GM21367 (cell line): ENCODE results near the gene MCM9.

Experiments
- ATAC-seq: cut with Tn5 transposase; IDR thresholded peaks from one replicate; pipeline ENCODE4 v1.9.1; 2021; ENCODE audit not compliant: unreplicated experiment

The MCM9 gene

DNA sequence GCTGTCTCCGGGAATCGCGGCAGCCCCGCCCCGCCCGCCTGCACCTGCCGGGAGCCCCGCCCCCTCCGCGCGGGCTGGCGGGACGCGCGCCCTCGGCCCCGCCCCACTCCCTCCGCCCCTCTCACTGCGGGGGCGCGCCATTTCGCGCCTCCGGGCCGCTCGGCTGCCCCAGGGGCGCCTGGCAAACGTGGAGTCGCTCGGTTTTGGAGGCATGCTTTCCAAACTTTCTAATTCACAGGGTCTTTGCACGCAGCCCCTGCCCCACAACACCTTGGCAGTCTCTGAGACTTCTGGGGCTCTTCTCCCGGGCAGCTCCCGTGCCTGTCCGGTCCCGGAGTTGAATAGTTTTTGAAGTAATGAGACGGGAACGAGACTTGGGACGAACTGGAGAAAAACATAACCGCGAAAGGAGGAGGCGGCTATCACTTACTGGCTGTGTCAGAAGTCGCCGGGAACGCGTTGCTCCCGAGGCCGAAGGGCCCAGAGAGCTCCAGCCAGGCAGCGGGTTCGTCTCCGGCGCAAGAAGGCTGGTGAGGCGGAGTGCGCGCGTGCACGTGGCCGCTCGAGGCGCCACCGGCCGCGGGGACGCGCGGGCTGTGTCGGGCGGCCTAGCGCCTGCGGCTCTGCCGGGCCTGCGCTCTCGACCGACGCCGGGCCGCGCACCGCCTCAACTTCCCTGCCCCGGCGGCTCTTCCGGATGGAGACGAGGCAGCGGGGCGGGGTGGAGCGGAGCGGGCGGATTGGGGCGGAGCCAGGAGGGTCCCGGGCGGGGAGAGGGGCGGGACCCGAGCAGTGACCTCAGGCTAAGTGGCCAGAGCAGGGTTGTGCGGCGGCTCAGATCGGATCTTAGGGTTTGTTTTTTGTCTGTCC is at the start of gene MCM9:
TSS of gene MCM9 (minus strand) at position 699 of the 870 bp plus-strand sequence. CDS start 3,436 bp downstream, outside the sequence.
- ATAC-seq = peak; percentile 95

DNA sequence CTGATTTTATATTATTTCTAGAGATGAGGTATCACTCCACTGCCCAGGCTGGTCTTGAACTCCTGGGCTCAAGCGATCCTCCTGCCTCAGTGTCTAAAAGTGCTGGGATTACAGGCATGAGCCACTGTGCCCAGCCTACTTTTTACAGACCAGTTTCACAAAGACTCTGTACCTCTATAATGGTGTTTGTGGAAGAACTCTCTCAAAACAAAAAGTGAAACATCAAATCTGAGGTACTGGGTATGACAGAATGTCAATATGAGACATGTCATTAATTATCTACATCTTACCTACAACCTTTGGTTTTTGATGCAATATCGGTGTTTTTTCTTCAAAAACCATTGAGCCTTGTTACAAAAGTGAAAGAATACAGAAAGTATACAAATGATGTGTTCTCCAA is 49.4 kb upstream of the MCM9 start:
- ATAC-seq = no peak

DNA sequence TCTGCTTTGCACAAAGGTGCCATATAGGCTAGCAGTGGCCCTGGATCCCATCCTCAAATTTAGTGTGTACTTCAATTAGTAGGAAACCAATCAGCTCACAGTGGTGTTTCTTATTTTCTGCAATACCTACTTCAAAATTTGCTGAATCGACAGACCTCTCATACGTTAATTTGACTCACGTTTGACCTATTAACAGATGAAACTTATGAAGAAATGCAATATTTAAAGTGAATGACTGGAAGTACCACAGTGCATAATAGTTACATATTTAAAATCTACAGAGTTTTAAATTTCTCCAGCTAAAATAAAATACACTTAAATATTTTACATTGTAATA is 47.6 kb upstream of the MCM9 start:
- ATAC-seq = no peak

DNA sequence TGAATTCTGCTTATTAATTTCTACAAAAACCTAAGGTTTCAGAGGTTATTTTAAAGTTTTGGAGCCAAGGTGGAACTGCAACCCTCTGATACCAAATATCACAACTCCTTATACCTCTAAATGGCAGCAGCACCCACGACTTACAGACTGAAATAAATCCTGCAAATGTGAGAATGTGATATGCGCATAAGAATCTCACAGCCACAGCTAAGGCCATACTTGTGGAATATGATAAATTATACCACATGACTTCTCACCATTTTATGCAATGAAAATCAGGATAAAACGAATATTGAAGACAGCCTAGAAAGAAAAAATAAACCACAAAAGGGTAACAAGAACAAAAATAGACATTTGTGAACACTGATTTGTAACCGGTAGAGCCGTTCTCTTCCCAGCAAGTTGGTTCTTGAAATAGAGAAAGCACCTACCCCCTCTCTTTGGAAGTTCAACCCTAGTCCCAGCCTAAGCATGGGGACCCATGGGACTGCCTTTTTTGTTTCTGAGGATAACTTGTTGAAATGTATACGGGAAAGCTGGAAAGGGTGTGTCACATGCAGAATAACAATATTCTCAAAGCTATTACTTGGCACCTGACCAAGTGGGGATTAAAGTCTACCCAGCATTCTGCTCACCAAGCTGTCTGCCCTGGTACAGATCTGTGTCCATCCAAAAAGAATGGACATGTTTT is 47.1 kb upstream of the MCM9 start:
- no peak for ATAC-seq

DNA sequence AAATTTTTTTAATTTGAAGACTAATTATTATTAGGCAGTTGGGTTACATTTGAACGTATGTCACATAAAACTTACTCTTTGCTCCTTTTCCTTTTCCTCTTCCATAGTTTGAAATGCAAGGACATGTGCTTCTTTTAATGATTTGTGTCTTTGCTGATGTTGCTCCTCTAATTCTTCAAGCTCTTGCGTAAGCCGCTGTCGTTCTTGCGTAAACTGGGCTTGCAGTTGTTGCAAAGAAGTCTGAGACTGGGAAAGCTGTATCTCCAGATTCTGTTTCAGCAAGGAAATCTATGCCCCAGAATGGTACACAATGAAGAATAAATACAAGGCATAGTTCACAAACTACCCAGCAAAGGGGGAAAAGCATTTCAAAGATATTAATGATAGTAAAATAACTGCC is 45.1 kb upstream of the MCM9 start:
- no peak for ATAC-seq

DNA sequence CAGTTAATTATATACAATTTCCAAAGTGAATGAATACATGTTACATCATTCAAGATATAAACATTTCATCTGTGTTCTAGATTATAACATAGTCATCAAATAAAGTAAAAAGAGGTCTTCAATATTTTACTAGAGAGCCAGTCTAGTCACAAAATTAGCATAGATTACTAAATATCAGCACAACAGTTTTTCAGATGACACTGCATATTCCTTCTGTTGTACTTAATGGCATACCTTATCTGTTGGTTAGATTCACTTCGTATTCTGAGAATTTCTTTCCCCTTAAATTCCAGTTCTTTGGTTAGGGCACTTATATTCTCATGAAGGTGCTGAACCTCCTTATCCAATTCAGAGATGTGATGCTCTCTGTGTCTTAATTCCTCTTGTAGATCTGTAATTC is 39.8 kb upstream of the MCM9 start:
- no peak for ATAC-seq

DNA sequence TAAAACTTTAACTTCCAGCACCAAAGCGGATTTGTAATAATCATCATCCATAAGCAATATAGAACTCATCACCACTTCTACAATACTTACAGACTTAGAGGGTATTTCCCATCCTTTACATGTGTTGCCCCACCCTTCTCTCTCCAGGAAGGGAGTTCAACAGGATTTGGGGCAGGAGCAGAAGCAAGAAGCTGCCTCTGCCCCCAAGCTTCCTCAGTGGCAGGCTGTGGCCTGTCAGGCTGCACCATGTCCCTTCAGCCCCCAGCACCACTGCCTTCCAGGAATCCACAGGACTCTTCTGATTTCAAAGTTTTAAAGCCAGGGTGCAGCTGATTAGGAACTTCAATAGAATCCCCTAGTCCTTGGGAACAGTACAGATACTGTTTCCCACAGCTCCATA is 36.7 kb upstream of the MCM9 start:
- no peak for ATAC-seq

DNA sequence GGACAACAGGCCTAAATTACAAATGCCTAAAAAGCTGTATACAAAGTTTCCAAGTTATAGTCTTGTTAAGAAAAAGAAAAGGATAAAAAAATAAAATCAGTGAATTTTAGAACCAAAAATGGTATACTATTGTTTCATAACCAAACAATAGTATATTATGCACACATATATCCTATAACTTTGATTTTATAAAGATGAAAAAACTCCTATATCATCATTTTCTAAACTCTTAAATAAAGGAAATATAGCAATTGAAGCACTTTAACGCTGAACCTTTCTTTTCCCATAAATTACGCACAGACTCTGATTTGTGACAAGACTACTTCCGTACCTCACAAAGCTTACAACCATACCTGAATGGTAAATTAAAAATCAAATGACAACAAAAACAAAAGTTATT is 35.9 kb upstream of the MCM9 start:
- ATAC-seq = no peak

DNA sequence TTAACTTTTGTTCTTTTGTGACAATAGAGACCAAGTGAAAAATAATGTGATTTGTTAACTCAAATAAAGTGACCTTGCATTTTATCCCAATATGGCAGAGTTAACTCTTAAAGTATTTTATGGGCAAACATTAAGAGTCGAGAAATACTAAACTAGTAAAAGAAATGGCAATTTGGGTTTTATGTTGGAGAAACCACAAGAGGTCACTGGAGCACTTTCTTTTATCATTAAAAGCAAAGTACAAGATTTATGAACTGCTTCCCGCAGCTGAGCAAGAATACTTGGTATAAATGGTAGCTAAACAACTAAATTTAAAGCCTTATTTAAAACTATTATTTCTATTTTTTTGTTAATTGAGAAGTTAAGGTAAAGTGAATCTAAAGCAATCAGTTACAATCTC is 33.5 kb upstream of the MCM9 start:
- ATAC-seq = no peak

DNA sequence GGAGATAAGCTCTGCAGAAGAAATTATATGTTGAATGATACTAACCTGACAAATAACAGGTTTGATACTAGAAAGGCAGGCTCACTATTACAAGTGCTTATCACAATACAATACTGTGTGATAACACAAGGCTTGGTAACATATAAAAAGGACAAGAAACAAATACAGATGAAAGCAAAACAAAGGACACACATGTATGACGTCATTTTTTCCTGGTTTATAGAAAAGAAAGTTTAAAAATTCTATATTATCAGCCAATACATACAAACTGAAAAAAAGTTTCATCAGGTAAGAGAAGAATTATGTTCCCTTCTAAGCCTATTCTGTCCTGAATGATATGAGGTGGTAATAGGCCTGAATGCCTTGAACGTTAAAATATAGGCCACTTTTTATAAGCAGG is 32.3 kb upstream of the MCM9 start:
- no peak for ATAC-seq

DNA sequence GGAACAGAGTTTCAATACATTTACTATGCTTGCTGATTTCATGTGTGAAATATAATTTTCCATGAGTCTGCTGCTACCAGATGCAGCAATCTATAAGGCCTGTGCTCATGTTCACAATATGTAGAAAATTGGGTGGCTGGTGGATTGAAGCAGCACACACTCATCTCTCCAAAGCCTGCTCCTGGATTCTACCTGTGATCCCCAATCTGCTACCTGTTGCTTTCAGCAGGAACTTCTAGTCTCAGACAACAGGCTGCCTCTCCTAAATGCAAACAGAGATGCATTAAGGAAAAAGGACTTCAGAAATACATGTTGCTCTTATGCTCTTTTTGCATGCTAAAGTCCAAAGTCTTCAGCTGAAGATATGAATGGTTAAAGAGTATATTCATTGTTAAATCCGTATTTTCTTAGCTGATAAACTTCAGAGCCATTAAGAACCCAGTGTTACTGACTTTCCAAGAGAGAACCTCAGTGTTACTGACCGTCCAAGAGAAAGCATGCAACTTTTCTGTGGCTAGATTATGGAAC is 30.9 kb upstream of the MCM9 start:
- ATAC-seq = no peak

DNA sequence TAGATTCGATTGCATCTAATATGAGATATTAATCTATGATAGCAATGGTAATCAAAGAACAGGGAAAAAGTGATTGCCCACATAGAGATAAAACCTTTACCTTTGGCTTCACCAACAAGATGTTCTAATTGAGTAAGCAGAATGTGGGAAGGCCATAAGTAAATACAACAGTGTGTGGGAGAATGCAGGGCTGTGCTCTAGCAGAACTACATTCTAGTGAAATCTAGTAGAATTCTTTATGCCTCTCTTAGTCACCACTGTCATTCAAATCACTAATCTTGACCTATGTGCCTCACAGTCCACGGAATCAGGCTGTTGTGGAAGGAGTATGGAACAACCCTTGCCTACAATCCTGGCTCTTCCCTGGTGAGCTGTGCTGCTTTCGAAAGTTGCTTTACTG is 30.4 kb upstream of the MCM9 start:
- ATAC-seq = no peak

DNA sequence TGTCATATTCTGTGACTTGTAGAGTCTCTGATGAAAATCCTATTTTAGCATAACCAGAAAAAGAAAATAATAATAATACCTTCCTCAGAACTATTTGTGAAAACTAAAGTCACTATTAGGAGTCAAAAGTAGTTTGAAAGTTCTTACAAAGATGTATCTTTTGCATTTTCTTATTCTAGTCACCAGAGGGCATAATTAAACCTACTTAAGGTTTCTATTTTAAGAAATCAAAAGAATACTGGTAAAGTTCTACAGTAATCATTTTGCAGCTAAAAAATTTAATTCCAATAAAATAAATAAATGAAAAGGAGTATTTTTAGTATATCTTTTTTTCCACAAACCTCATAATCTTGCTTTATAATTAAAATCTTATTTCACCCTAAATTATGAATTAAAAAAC is 28.0 kb upstream of the MCM9 start:
- ATAC-seq = no peak

DNA sequence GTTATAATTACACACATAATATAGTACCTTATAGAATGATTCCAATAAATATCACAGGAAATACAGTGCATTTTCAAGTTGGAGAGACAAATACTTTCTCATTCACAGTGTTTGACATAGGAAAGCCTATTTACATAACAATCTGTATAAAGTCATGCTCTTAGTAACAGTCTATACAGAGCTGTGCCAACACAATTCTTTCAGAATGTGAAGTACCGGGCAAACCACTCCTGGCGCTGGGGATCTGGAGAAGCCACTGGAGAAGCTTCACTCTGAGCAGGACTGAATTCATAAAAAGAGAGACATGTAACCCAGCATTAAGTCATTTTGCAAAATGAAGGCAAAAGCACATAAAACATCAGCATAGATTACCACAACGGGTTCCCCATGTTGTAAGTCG is 24.9 kb upstream of the MCM9 start:
- no peak for ATAC-seq

DNA sequence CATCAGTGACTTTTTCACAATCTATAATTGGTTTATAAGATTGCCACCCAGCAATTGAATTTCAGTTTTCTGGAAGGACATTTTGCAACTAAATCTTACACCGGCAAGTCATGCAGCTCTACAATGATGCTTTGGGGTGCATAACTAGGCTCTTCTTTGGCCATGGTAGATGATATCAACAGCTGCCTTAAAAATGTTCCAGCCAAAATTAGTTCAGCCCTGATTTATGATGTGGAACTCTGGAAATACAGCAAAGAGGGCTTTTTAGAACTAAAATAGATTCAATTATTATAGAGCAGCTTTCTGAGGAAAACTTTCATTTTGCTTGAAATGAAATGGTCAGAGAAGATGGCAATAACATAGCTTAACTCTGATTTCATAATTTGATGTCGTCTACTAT is 18.4 kb upstream of the MCM9 start:
- no peak for ATAC-seq

DNA sequence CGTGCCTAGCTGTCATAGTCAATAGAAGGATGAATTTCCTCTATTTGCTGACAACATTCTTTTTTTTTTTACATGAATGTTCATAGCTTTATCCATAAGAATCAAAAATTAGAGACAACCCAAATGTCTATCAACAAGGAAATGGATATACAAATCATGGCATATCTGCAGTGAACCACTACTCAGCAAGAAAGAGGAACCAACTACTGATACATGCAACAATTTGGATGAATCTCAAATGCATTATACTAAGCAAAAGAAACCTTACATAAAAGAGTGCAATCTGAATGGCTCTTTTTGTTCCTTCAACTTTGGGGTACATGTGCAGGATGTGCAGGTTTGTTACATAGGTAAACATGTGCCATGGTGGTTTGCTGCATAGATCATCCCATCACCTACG is 17.7 kb upstream of the MCM9 start:
- no peak for ATAC-seq

DNA sequence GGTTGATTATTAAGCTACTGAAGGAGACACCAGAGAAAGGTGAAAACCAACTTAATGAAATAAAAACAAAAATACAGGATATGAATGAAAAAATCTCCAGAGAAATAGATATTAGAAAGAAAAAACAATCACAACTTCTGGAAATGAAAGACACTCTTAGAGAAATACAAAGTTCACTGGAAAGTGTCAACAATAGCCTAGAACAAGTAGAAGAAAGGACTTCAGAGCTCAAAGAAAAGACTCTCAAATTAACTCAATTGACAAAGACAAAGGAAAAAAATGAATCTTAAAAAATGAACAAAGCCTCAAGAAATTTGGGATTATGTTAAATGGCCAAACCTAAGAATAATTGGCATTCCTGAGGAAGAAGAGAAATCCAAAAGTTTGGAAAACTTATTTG is 10.3 kb upstream of the MCM9 start:
- no peak for ATAC-seq

DNA sequence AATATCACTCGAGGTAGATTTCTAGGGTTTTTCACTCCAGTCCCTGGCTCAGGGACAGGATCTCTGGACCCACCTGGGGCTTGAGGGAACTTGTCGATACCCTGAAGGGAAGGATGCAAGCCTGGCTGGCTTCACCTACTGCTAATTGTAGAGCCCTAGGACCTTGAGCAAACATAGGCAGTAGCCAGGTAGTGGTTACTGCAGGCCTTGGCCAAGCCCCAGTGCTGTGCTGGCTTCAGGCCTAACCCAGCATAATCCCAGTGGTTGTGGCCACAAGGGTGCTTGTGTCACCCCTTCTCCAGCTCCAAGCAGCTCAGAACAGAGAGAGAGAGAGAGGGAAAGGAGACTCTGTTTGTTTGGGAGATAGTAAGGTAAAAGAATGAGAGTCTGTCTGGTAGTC is 5.8 kb upstream of the MCM9 start:
- ATAC-seq = no peak

DNA sequence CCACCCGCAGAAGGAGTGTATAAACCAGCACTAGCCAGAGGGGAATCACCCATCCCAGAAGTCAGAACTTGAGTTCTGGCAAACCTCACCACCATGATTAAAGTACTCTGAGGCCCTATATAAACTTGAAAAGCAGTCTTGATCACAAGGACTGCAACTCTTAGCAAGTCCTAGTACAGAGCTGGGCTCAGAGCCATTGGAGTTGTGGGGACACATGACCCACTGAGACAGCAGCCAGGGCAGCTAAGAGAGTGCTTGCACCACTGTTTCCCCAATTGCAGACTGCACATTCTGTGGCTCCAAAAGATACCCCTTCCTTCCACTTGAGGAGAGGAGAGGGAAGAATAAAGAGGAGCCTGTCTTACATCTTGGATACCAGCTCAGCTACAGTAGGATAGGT is 4.7 kb upstream of the MCM9 start:
- ATAC-seq = no peak

DNA sequence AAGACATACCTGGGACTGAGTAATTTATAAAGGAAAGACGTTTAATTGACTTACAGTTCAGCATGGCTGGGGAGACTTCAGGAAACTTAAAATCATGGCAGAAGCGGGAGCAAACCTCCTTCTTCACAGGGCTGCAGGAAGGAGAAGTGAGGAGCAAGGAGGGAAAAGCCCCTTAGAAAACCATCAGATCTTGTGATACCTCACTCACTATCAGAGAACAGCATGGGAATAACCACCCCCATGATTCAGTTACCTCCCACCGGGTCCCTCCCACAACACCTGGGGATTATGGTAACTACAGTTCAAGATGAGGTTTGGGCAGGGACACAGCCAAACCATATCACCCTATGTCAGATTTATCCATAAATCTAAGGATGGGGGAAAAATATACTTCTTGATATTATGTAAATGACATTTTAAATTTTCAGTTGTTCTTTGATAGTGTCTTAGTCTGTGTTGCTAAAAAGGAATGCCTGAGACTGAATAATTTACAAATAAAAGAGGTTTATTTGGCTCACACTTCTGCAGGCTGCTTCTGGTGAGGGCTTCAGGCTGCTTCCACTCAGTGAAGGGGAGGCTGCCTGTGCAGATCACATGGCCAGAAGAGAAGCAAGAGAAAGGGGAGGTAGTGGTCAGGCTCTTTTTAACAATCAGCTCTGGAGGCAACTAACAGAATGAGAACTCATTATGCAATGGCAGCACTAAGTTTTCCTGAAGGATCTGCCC is 1.2 kb upstream of the MCM9 start:
- no peak for ATAC-seq

DNA sequence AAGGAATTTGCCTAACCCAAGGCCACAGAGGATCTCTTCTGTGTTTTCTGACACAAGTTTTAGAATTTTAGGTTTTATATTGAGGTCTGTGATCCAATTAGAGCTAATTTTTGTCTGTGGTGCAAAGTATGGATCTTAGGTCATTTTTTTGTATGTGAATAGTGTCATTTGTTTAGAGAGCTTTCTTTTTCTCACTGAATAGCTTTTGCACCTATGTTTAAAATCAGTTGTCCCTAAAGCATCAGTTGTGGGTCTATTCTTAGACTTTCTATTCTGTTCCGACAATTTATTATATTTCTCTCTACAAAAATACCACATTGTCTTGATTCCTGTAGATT is 341 bp upstream of the MCM9 start:
- peak; percentile 2 for ATAC-seq
